Left lobe of liver (tissue), 2 donors: ENCODE data around the gene CRYBB3. TPM values are rescaled to one million over a fixed set of nuclear protein-coding genes. Genes with fewer than 3 reads are reported as not detected.
"Not testable (repeated sequence)": the region's sequence is repeated elsewhere in the genome, so short reads cannot be mapped to it uniquely, and the experiment has no call there.

ENCODE experiments used
- ATAC-seq: fragments of 200-7000 bp; cut with Tn5 transposase; one replicate; pipeline ENCODE4 v1.9.1; 2020; ENCODE audit warnings: mild to moderate bottlenecking, moderate library complexity
- DNase-seq: peaks from one replicate; pipeline ENCODE4 v3.0.0-alpha.2; 2020; ENCODE audit warnings: low spot score
- total RNA-seq: library from RNA; stranded (reverse); gene quantifications from one replicate; pipeline ENCODE4 v1.2.1, GENCODE V29; 2021
- donor health status: DM: no; HTN: no; CAD: no; lungs with moderate emphysema.
- donor health status: DM: no; HTN: yes; CAD: no.

CRYBB3 gene
- total RNA-seq, 1 donor from 2014 or later = 0.91 TPM

GRCh38 chr22:25238058-25238457, 38.4 kb downstream of the CRYBB3 start:
- not testable (repeated sequence) for ATAC-seq, DNase-seq

GRCh38 chr22:25255169-25255568, 55.5 kb downstream of the CRYBB3 start:
- not testable (repeated sequence) for DNase-seq, ATAC-seq

Other genes with a start within 250 kb of the CRYBB3 start
- 38.9 TPM for gene KIAA1671, start 247.1 kb upstream of the CRYBB3 start, total RNA-seq
- gene CRYBB2, start 19.8 kb downstream of the CRYBB3 start, total RNA-seq = not detected